ENCODE data around the gene LRRK1. TPM values are rescaled to one million over a fixed set of nuclear protein-coding genes. Genes with fewer than 3 reads are reported as not detected.

Gene LRRK1
- total RNA-seq, 1 experiment from 2014 or later: 7.0 TPM

DNA sequence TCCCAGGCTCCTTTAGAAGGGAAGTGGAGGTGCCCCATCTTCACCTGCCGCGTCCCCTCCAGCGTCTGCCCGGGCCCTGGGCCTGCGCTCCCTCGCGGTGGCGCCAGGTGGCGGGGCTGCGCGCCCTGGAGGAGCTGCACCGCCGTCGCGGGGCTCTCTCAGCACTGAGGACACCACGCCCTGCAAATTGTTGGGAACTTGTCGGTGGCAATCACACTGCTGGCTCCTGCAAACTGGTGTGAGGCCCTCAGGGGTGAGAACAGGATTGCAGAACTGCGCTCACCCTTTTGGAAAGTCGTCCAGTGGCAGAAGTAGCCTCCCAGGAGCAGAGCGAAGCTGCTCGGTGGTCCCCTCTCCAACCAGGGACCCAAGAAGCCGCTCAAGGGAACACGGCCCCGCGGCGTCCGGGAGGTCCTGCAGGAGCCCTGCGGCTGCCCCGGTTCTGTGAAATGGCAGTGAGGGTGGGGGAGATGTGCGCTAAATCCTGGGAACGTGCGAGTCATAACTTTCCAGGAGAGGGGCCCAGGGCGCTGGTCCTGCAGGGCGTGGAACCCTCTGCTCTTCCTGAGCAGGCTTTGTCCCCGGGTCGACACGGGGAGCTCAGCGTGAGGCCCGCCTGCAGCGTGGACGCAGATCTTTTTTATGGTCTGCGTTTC is 995 bp upstream of the LRRK1 start:
- TF ChIP-seq EZH2phosphoT487 (IDR thresholded peaks at IDR 0.05; ENCODE audit: borderline replicate concordance, low read length) (no peak), EZH2 (IDR thresholded peaks at IDR 0.05; ENCODE audit: low read length, unreplicated experiment) (no peak)
- TF ChIP-seq, protein P1, sequence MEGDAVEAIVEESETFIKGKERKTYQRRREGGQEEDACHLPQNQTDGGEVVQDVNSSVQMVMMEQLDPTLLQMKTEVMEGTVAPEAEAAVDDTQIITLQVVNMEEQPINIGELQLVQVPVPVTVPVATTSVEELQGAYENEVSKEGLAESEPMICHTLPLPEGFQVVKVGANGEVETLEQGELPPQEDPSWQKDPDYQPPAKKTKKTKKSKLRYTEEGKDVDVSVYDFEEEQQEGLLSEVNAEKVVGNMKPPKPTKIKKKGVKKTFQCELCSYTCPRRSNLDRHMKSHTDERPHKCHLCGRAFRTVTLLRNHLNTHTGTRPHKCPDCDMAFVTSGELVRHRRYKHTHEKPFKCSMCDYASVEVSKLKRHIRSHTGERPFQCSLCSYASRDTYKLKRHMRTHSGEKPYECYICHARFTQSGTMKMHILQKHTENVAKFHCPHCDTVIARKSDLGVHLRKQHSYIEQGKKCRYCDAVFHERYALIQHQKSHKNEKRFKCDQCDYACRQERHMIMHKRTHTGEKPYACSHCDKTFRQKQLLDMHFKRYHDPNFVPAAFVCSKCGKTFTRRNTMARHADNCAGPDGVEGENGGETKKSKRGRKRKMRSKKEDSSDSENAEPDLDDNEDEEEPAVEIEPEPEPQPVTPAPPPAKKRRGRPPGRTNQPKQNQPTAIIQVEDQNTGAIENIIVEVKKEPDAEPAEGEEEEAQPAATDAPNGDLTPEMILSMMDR (conservative IDR thresholded peaks at IDR 0.05; ENCODE audit: low read depth, low read length): peak; percentile 91
- Histone ChIP-seq H3K27me3 (ENCODE audit: low read length) (no peaks in the 10 kb centered on the region), H3K4me1 (ENCODE audit: insufficient read depth, low read length) (peaks cover 33% of the 10 kb centered on the region), H3K9me3 (ENCODE audit: low read length) (no peaks in the 10 kb centered on the region), H3K4me2 (ENCODE audit: low read length) (peak overlapping the region; percentile 91), H3K79me2 (ENCODE audit: low read length) (peaks cover 32% of the 10 kb centered on the region), H3K9ac (ENCODE audit: low read length) (peak overlapping the region; percentile 72), H3K36me3 (ENCODE audit: low read depth, low read length) (peaks cover 25% of the 10 kb centered on the region; the same call in 1 of the 2 replicates), H3K27ac (ENCODE audit: low read length) (peak overlapping the region; percentile 76), H2AFZ (ENCODE audit: low read length) (peak overlapping the region; percentile 84), H3K4me3 (ENCODE audit: low read length) (peak overlapping the region; percentile 70), H4K20me1 (ENCODE audit: low read length) (0 out of 2 replicates have a peak, but pooled peaks cover 15% of the 10 kb centered on the region), H3K9me2 (replicated peaks; ENCODE audit: low read length) (no peaks in the 10 kb centered on the region), H3F3A (ENCODE audit: low read length, unreplicated experiment) (peaks cover 45% of the 10 kb centered on the region)
- intact Hi-C loops (cut with micrococcal nuclease): loop anchor here (1.0 to 5.0 kb wide), 2 partner anchors 89 to 291 kb away; no protein-coding TSS in a partner anchor
- no TSS peak for BruUV-seq (replicated peaks)
- CTCF ChIA-PET: interaction anchor here (1.0 to 2.3 kb wide), 3 partner anchors 17 to 90 kb away, joined by 3 to 18 read pairs (median 14); no protein-coding TSS in a partner anchor
- POLR2A ChIA-PET (ENCODE audit: unreplicated experiment): interaction anchor here (0.6 to 0.9 kb wide), 3 partner anchors 29 to 221 kb away, joined by 3 read pairs; no protein-coding TSS in a partner anchor
- peak; percentile 89 for DNase-seq
- peak; percentile 66 for ATAC-seq

DNA sequence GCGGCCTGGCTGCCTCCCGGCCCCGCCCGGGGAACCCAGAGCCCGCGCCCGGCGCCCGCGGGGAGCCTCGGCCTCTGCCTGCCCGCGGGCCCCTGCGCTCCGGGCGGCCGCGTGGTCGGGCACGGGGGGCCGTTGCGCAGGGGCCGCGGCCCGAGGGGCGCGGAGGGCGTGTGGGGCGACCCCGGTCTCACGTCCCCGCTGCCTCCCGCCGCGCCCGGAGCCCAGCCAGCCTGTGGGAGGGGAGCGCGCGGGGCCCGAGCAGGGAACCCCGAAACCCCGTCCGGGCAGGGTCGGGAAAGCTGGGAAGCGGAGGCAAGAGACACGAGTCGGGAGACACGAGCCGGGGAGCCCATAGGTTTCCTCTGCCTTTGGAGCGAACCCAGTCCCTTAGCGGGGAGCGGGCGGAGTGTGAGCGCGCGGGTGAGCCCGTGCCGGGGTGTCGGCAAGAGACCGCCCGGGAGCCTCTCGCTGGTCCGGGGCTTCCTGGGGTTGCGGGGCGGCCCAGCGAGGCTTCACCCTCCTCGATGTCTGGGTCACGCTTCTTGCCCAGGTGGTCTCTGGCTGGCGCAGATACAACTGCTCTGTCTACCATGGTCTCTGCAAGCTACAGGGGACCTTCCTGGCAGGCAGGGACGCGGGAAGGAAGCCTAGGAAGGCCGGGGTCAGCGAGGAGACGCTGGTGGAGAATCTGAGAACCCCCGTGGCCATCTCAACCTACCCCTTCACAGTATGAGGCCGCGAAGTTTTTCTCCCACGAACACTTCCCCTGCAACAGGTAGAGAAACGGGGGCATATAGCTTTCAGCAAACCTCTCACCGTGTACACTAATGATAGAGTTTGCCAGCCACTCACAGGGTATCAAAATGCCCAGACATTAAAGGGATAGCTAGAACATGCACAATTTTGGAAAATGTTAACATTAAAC is 586 bp downstream of the LRRK1 start:
- H3K36me3 ChIP-seq (ENCODE audit: low read depth, low read length): peaks cover 14% of the 10 kb centered on the region; the same call in 1 of the 2 replicates
- peaks cover 29% of the 10 kb centered on the region for H3F3A ChIP-seq (ENCODE audit: low read length, unreplicated experiment)
- H3K4me3 ChIP-seq (ENCODE audit: low read length): peak overlapping the region; percentile 80
- H2AFZ ChIP-seq (ENCODE audit: low read length): peak overlapping the region; percentile 62
- intact Hi-C loops (cut with micrococcal nuclease): loop anchor here (5.0 kb wide), 1 partner anchor 292 kb away; no protein-coding TSS in a partner anchor
- peak overlapping the region; percentile 97 for H3K4me2 ChIP-seq (ENCODE audit: low read length)
- no peaks in the 10 kb centered on the region for H3K27me3 ChIP-seq (ENCODE audit: low read length)
- 0 out of 2 replicates have a peak, but pooled peaks cover 12% of the 10 kb centered on the region for H4K20me1 ChIP-seq (ENCODE audit: low read length)
- CTCF ChIA-PET: no interaction called here
- no TSS peak for BruUV-seq (replicated peaks)
- H3K9ac ChIP-seq (ENCODE audit: low read length): peak overlapping the region; percentile 68
- DNase-seq (peak; percentile 26), ATAC-seq (peak; percentile 1; the same call in 1 of the 2 replicates)
- H3K27ac ChIP-seq (ENCODE audit: low read length): no peak overlapping the region
- TF ChIP-seq, protein P1 (conservative IDR thresholded peaks at IDR 0.05; ENCODE audit: low read depth, low read length): no peak
- TF ChIP-seq EZH2 (IDR thresholded peaks at IDR 0.05; ENCODE audit: low read length, unreplicated experiment): no peak
- no peak for TF ChIP-seq EZH2phosphoT487 (IDR thresholded peaks at IDR 0.05; ENCODE audit: borderline replicate concordance, low read length)
- H3K9me3 ChIP-seq (ENCODE audit: low read length): no peaks in the 10 kb centered on the region
- peaks cover 27% of the 10 kb centered on the region for H3K4me1 ChIP-seq (ENCODE audit: insufficient read depth, low read length)
- no peaks in the 10 kb centered on the region for H3K9me2 ChIP-seq (replicated peaks; ENCODE audit: low read length)
- POLR2A ChIA-PET (ENCODE audit: unreplicated experiment): no interaction called here
- peaks cover 32% of the 10 kb centered on the region for H3K79me2 ChIP-seq (ENCODE audit: low read length)
